Measurements from ENCODE around the gene GLP2R.
A peak's percentile ranks its signal among the peaks of the same experiment; 100 is the strongest.
"Not testable (repeated sequence)": the region's sequence is repeated elsewhere in the genome, so short reads cannot be mapped to it uniquely, and the experiment has no call there.

GLP2R gene

DNA sequence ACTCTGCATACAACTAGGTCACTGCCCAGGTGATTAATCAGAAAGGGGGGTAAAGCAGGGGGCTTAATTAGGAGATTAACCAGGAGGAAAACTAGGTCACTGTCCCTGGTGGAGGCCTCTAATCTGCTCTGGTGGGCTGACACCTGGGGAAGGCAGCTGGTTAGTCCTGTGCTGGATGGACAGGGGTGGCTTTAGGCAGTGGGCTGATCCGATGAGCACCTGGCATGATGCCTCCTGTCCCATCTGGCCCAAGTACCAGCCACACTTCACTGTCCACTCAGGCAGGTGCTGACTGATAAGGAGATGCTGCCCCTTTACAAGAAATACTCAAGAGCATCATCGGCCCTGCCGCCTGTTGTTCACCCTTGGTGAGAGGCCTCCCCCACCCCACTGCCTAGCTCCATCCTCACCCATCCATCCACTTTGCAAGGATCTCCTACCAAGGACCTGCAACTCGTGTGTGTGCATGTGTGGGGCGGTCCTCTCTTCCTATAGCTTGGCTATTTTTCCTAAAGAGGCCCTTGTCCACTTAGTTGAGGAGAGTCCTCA is 93.2 kb downstream of the GLP2R start:
- TF ChIP-seq CTCF (conservative IDR thresholded peaks at IDR 0.05; ENCODE audit: low read length) = no peak
- H3K4me3 ChIP-seq (ENCODE audit: low read length) = no peak overlapping the region
- DNase-seq (ENCODE audit: low read depth) = no peak

- not testable (repeated sequence) for H3K4me3 ChIP-seq (ENCODE audit: low read length); DNase-seq (ENCODE audit: low read depth)
These were observed 95.5 kb downstream of the GLP2R start for GRCh38 chr17:9921216-9921615.

DNA sequence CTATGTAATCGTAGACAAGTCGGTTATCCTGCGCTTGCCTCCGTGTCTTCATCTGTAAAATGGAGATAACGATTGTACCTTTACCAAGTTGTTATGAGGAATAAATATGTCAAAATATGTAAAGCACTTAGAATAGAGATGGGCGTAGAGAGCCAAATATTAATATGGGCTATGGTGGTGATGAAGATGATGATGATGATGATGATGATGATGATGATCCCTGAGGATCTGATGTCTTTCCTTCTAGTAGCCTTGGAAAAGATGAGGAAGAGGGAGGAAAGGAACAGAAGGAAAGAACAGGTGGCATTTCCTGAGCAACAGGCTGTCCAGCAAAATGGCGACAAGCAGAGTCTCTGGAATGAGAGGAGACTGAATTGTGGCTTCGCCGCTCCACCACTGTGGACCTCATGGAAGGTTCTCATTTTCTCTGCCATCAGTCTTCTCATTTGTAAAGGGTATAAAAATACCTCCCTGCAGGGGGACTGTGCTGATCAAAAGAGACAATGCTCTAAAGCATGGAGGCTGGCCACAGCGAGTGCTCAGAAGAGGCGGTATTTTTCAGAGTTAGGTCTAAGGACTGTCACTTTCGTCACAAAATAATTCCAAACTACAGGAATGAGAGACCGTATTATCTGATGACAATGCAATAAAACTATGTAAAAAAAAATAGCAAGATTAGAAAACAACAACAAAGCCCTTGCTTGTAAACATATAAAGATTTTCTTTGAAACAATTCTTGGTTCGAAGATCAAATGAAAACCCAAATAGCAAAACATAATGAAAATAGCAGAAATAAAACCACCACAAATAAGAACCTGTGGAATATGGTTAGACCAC is 96.5 kb downstream of the GLP2R start:
- DNase-seq (ENCODE audit: low read depth) = no peak
- TF ChIP-seq CTCF (conservative IDR thresholded peaks at IDR 0.05; ENCODE audit: low read length) = no peak

DNA sequence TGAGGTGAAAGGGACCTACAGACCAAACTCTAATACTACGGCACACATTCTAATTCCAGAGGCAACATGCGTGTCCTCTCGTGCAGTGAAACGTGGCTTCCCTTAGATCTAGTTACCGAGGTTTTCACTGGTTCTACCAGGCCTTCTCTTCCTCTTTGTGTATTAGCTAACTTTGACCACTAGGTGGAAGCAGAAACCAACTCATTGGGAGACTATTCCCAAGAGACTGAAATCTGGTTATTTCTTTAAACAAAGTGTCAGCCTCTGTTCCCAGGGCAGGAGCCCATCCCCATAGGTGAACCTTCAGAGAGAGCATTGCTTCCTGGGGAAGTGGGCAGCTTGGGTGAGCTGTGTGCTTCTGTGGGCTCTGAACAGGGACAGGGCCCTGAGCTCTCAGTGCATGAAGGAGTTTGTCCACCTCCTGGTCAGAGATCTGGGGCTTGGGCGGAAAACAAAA is 99.0 kb downstream of the GLP2R start:
- peak; percentile 92 for TF ChIP-seq CTCF (conservative IDR thresholded peaks at IDR 0.05; ENCODE audit: low read length)
- DNase-seq (ENCODE audit: low read depth) = peak; percentile 64
- H3K4me3 ChIP-seq (ENCODE audit: low read length) = no peak overlapping the region

More for the DNA sequence above, 96.5 kb downstream of the GLP2R start:
- H3K4me3 ChIP-seq (ENCODE audit: low read length) = no peak overlapping the region

DNA sequence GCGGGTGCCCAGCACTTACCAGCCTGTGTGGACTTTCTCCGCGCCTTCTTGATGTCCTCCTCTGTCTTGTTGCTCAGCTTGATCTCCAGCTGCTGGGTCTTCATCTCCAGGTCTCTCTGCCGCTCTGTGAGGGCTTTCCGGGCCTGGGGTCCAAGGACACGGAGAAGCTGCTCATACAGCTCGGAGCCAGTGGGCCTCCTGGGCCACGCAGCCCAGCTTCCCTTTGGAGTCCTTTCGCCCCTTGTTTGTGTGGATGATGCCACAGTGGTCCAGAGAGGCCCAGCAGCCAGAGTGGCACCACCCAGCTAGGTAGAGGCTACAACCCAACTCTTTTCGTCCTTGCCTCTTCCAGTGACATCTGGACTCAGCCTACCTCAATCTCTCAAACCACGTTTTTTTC is 99.7 kb downstream of the GLP2R start:
- H3K4me3 ChIP-seq (ENCODE audit: low read length) = no peak overlapping the region
- DNase-seq (ENCODE audit: low read depth) = no peak
- no peak for TF ChIP-seq CTCF (conservative IDR thresholded peaks at IDR 0.05; ENCODE audit: low read length)

DNA sequence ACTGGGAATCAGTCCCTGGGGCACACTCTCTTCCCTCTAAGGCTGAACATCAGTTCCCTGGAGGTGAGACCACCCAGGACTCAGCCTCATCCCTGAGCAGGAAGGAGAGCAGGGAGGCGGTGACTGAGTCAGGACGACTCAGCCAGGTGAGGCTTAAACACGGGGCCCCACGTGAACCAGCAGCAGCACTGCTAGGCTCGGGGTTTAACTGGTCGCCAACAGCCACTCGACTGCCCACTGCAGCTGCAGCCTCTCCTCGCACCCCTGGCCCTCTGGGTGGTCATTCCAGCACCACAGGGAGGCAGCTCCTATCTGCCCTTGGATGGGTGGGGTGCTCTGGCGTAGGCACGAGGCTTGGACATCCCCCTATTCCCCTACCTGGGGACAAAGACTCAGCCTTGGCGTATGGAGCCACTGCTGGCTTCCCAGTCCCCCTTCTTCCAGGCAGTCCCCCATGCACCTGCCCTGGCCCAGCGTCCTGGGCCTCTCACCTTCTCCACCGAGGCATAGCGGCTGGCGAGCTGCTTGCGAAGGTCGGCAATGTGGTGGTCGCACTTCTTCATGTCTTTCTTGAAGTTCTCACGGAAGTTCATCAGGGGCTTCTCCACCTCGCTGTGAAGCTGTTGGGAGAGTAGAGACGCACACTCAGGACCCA is 100.6 kb downstream of the GLP2R start:
- H3K4me3 ChIP-seq (ENCODE audit: low read length) = no peak overlapping the region
- no peak for TF ChIP-seq CTCF (conservative IDR thresholded peaks at IDR 0.05; ENCODE audit: low read length)
- DNase-seq (ENCODE audit: low read depth) = no peak

- no peak overlapping the region for H3K4me3 ChIP-seq (ENCODE audit: low read length)
- DNase-seq (ENCODE audit: low read depth) = peak; percentile 76
- peak; percentile 65 for TF ChIP-seq CTCF (conservative IDR thresholded peaks at IDR 0.05; ENCODE audit: low read length)
These were observed 103.0 kb downstream of the GLP2R start for GRCh38 chr17:9928601-9929333.
